Activated T-helper 17 cell treated with anti-CD3 and anti-CD28 coated beads, Interleukin-2, amount 50 U/mL, for 72 hours (primary cell): ENCODE results near the gene SMIM5. TPM values are rescaled to one million over a fixed set of nuclear protein-coding genes. Genes with fewer than 3 reads are reported as not detected.

Experiments
- ATAC-seq: fragments of 150-1000 bp; cut with Tn5 transposase; replicated peaks from 2 replicates; pipeline ENCODE4 v1.10.0; 2021; ENCODE audit warnings: mild to moderate bottlenecking, moderate library complexity
- H3K27ac Mint-ChIP-seq: one replicate; pipeline ENCODE4 v1.8.0; 2022; ENCODE audit warnings: mixed read lengths
- H3K27me3 Mint-ChIP-seq: one replicate; pipeline ENCODE4 v1.8.0; 2022; ENCODE audit warnings: mixed read lengths
- H3K36me3 Mint-ChIP-seq: one replicate; pipeline ENCODE4 v1.8.0; 2022; ENCODE audit warnings: low read depth, mild to moderate bottlenecking, mixed read lengths
- H3K4me1 Mint-ChIP-seq: one replicate; pipeline ENCODE4 v1.8.0; 2022; ENCODE audit warnings: mixed read lengths
- H3K4me3 Mint-ChIP-seq: one replicate; pipeline ENCODE4 v1.8.0; 2022; ENCODE audit warnings: mild to moderate bottlenecking, mixed read lengths
- H3K9me3 Mint-ChIP-seq: one replicate; pipeline ENCODE4 v1.8.0; 2022; ENCODE audit warnings: mixed read lengths
- total RNA-seq, 2 donors: library from RNA; stranded (reverse); gene quantifications; one replicate each; pipeline ENCODE4 v1.2.3, GENCODE V29; 2022

The SMIM5 gene
- total RNA-seq, 2 donors from 2014 or later: 0.21 TPM; not detected in 1

- Mint-ChIP-seq H3K9me3 (no peaks in the 10 kb centered on the region), H3K27me3 (no peaks in the 10 kb centered on the region), H3K4me3 (no peak overlapping the region), H3K4me1 (no peaks in the 10 kb centered on the region), H3K36me3 (no peaks in the 10 kb centered on the region), H3K27ac (no peak overlapping the region)
- ATAC-seq: no peak
These were observed 6.1 kb upstream of the SMIM5 start for GRCh38 chr17:75627094-75627493.

- no peaks in the 10 kb centered on the region for H3K9me3 Mint-ChIP-seq
- H3K27ac Mint-ChIP-seq: no peak overlapping the region
- no peaks in the 10 kb centered on the region for H3K36me3 Mint-ChIP-seq
- no peaks in the 10 kb centered on the region for H3K27me3 Mint-ChIP-seq
- H3K4me1 Mint-ChIP-seq: no peaks in the 10 kb centered on the region
- ATAC-seq: no peak
- H3K4me3 Mint-ChIP-seq: no peak overlapping the region
These were observed 4.8 kb upstream of the SMIM5 start for GRCh38 chr17:75628425-75628824.

- no peaks in the 10 kb centered on the region for H3K36me3 Mint-ChIP-seq
- no peaks in the 10 kb centered on the region for H3K27me3 Mint-ChIP-seq
- no peak overlapping the region for H3K4me3 Mint-ChIP-seq
- no peak overlapping the region for H3K27ac Mint-ChIP-seq
- H3K4me1 Mint-ChIP-seq: no peaks in the 10 kb centered on the region
- no peaks in the 10 kb centered on the region for H3K9me3 Mint-ChIP-seq
- ATAC-seq: no peak
These were observed 4.1 kb upstream of the SMIM5 start for GRCh38 chr17:75629157-75629556.

- Mint-ChIP-seq H3K27ac (no peak overlapping the region), H3K27me3 (no peaks in the 10 kb centered on the region), H3K9me3 (no peaks in the 10 kb centered on the region), H3K4me3 (no peak overlapping the region), H3K4me1 (no peaks in the 10 kb centered on the region), H3K36me3 (no peaks in the 10 kb centered on the region)
- no peak for ATAC-seq
These were observed 2.9 kb upstream of the SMIM5 start for GRCh38 chr17:75630071-75630917.

- ATAC-seq: no peak
These were observed 1.9 kb upstream of the SMIM5 start for GRCh38 chr17:75631353-75631752.

GRCh38 chr17:75632428-75632827 is 806 bp upstream of the SMIM5 start:
- H3K27ac Mint-ChIP-seq: no peak overlapping the region
- ATAC-seq: no peak
- H3K36me3 Mint-ChIP-seq: no peaks in the 10 kb centered on the region
- H3K27me3 Mint-ChIP-seq: no peaks in the 10 kb centered on the region
- no peaks in the 10 kb centered on the region for H3K4me1 Mint-ChIP-seq
- H3K4me3 Mint-ChIP-seq: no peak overlapping the region
- no peaks in the 10 kb centered on the region for H3K9me3 Mint-ChIP-seq

More at GRCh38 chr17:75631353-75631752, 1.9 kb upstream of the SMIM5 start:
- H3K36me3 Mint-ChIP-seq: no peaks in the 10 kb centered on the region
- no peaks in the 10 kb centered on the region for H3K27me3 Mint-ChIP-seq
- no peak overlapping the region for H3K27ac Mint-ChIP-seq
- no peak overlapping the region for H3K4me3 Mint-ChIP-seq
- no peaks in the 10 kb centered on the region for H3K9me3 Mint-ChIP-seq
- H3K4me1 Mint-ChIP-seq: no peaks in the 10 kb centered on the region

GRCh38 chr17:75633486-75634375 is 497 bp downstream of the SMIM5 start:
- Mint-ChIP-seq H3K27me3 (no peaks in the 10 kb centered on the region), H3K9me3 (no peaks in the 10 kb centered on the region), H3K36me3 (no peaks in the 10 kb centered on the region), H3K4me3 (no peak overlapping the region), H3K27ac (no peak overlapping the region), H3K4me1 (no peaks in the 10 kb centered on the region)
- ATAC-seq: no peak

GRCh38 chr17:75634376-75634740 is 1.1 kb downstream of the SMIM5 start:
- Mint-ChIP-seq H3K9me3 (no peaks in the 10 kb centered on the region), H3K27ac (no peak overlapping the region), H3K4me1 (no peaks in the 10 kb centered on the region), H3K36me3 (no peaks in the 10 kb centered on the region), H3K27me3 (no peaks in the 10 kb centered on the region), H3K4me3 (no peak overlapping the region)
- ATAC-seq: no peak

GRCh38 chr17:75634754-75635609 is 1.7 kb downstream of the SMIM5 start:
- H3K27ac Mint-ChIP-seq: no peak overlapping the region
- no peaks in the 10 kb centered on the region for H3K4me1 Mint-ChIP-seq
- ATAC-seq: no peak
- no peaks in the 10 kb centered on the region for H3K9me3 Mint-ChIP-seq
- no peaks in the 10 kb centered on the region for H3K36me3 Mint-ChIP-seq
- H3K4me3 Mint-ChIP-seq: no peak overlapping the region
- no peaks in the 10 kb centered on the region for H3K27me3 Mint-ChIP-seq

GRCh38 chr17:75635610-75636202 is 2.5 kb downstream of the SMIM5 start:
- H3K27ac Mint-ChIP-seq: no peak overlapping the region
- H3K27me3 Mint-ChIP-seq: no peaks in the 10 kb centered on the region
- no peak overlapping the region for H3K4me3 Mint-ChIP-seq
- H3K4me1 Mint-ChIP-seq: no peaks in the 10 kb centered on the region
- no peak for ATAC-seq
- no peaks in the 10 kb centered on the region for H3K9me3 Mint-ChIP-seq
- no peaks in the 10 kb centered on the region for H3K36me3 Mint-ChIP-seq

GRCh38 chr17:75636381-75637142 is 3.3 kb downstream of the SMIM5 start:
- no peak for ATAC-seq
- no peak overlapping the region for H3K4me3 Mint-ChIP-seq
- H3K9me3 Mint-ChIP-seq: no peaks in the 10 kb centered on the region
- H3K27me3 Mint-ChIP-seq: no peaks in the 10 kb centered on the region
- H3K36me3 Mint-ChIP-seq: no peaks in the 10 kb centered on the region
- H3K27ac Mint-ChIP-seq: no peak overlapping the region
- no peaks in the 10 kb centered on the region for H3K4me1 Mint-ChIP-seq

GRCh38 chr17:75637143-75637538 is 3.9 kb downstream of the SMIM5 start:
- no peak overlapping the region for H3K4me3 Mint-ChIP-seq
- ATAC-seq: no peak

GRCh38 chr17:75637551-75637950 is 4.3 kb downstream of the SMIM5 start:
- H3K4me3 Mint-ChIP-seq: no peak overlapping the region
- no peaks in the 10 kb centered on the region for H3K36me3 Mint-ChIP-seq
- no peaks in the 10 kb centered on the region for H3K4me1 Mint-ChIP-seq
- ATAC-seq: no peak
- no peak overlapping the region for H3K27ac Mint-ChIP-seq
- no peaks in the 10 kb centered on the region for H3K27me3 Mint-ChIP-seq
- H3K9me3 Mint-ChIP-seq: no peaks in the 10 kb centered on the region

More at GRCh38 chr17:75637143-75637538, 3.9 kb downstream of the SMIM5 start:
- no peaks in the 10 kb centered on the region for H3K27me3 Mint-ChIP-seq
- no peaks in the 10 kb centered on the region for H3K4me1 Mint-ChIP-seq
- H3K9me3 Mint-ChIP-seq: no peaks in the 10 kb centered on the region
- no peaks in the 10 kb centered on the region for H3K36me3 Mint-ChIP-seq
- H3K27ac Mint-ChIP-seq: no peak overlapping the region
